ENCODE data around the gene KIAA1614.

Gene KIAA1614

DNA sequence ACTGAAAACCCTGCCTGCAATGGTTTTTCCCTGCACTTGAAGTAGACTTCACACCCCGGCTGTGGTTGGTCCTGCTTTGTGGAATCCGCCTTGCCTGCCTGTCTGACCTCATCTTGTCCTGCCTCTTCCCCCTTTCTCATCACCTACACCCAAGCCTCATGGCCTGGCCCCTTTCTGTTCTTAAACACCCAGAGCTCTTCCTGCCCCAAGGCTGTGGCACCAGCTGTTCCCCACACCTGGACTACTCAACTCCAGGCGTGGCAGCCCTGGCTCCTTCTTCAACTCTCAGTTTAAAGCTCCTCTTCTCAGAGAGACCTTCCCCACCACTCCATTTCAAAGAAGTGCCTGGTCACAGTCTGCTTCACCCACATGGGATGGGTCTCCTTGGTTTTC, 27.0 kb downstream of the KIAA1614 start:
- TF ChIP-seq, protein P1, sequence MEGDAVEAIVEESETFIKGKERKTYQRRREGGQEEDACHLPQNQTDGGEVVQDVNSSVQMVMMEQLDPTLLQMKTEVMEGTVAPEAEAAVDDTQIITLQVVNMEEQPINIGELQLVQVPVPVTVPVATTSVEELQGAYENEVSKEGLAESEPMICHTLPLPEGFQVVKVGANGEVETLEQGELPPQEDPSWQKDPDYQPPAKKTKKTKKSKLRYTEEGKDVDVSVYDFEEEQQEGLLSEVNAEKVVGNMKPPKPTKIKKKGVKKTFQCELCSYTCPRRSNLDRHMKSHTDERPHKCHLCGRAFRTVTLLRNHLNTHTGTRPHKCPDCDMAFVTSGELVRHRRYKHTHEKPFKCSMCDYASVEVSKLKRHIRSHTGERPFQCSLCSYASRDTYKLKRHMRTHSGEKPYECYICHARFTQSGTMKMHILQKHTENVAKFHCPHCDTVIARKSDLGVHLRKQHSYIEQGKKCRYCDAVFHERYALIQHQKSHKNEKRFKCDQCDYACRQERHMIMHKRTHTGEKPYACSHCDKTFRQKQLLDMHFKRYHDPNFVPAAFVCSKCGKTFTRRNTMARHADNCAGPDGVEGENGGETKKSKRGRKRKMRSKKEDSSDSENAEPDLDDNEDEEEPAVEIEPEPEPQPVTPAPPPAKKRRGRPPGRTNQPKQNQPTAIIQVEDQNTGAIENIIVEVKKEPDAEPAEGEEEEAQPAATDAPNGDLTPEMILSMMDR (IDR thresholded peaks at IDR 0.05; ENCODE audit: low read depth, low read length), result no peak
- no peak for DNase-seq (ENCODE audit: low read depth in 2 of 2)

DNA sequence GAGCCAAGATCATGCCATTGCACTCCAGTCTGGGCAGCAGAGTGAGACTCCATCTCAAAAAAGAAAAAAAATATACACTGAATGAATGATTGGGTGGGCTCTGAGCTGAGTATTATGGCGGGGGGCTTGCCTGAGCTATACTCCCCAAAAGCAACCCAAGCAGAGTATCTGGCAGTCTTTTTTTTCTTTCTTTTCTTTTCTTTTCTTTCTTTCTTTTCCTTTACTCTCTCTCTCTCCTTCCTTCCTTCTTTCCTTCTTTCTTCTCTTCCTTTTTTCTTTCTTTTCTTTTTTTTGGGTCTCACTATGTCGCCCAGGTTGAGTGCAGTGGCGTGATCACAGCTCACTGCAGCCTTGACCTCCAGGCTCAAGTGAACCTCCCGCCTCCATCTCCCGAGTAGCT, 27.7 kb downstream of the KIAA1614 start:
- H3K4me3 ChIP-seq (replicated peaks in 1 of 2; ENCODE audit: low read depth in 2 of 2, low read length in 2 of 2), result no peak overlapping the region
- TF ChIP-seq, protein P1 (IDR thresholded peaks at IDR 0.05; ENCODE audit: low read depth, low read length), result no peak
- no peak for DNase-seq (ENCODE audit: low read depth in 2 of 2)

More for the DNA sequence above, 27.0 kb downstream of the KIAA1614 start:
- H3K4me3 ChIP-seq (replicated peaks in 1 of 2; ENCODE audit: low read depth in 2 of 2, low read length in 2 of 2), result no peak overlapping the region

DNA sequence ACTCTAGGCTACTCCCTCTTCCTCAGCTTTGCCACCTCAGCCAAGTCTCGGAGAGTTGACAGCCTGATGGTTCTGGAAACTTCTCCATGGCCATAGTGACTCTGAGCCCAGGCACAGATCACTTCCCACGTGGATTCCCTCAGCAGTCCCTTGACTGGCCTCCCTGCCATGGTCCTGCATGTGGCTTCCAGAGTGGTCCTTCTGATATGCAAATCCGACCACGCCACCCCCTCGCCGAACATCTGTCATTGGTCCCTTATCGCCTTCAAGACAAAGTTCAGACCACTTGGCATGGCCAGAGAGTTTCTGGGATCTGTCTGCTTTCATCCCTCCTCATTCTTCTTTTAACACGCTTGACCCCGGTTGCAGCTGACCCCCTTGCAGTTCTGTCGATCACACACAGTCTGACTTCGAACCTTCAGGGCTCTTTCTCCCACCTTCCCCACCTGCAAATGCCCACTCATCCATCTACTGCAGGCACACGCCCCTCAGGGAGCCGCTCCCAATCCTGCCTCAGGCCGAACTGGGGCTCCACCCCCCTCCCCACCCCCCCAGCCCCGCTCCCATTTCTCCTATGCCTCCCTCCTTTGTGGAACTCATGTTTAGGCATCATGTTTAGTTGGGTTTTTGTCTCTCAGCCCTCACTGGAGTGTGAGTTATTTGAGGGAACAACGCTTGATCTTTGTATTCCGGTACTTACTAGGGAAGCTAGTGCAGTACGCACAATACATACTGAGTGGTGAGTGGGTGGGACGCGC, 29.0 kb downstream of the KIAA1614 start:
- TF ChIP-seq, protein P1 (IDR thresholded peaks at IDR 0.05; ENCODE audit: low read depth, low read length), result no peak
- H3K4me3 ChIP-seq (replicated peaks in 1 of 2; ENCODE audit: low read depth in 2 of 2, low read length in 2 of 2), result no peak overlapping the region
- no peak for DNase-seq (ENCODE audit: low read depth in 2 of 2)

DNA sequence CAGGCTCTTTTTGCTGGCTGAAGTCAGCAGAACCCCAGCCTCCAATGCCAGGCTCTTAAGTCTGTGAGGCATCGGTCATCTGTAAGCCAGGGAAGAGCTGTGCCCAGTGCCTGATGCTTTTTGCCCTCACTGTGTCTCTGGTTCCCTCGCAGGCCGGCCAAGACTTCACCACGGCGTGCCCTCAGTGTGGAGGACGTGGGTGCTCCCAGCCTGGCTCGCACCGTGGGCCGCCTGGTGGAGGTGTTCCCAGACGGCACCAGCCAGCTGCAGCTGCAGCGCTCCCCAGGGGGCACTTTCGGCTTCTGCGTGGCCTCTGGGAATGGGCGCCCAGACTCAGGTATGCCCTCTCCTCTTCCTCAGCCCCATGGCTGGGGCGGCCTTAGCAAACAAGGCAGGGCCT, 32.5 kb downstream of the KIAA1614 start:
- no peak for DNase-seq (ENCODE audit: low read depth in 2 of 2)
- no peak overlapping the region for H3K4me3 ChIP-seq (replicated peaks in 1 of 2; ENCODE audit: low read depth in 2 of 2, low read length in 2 of 2)
- TF ChIP-seq, protein P1 (IDR thresholded peaks at IDR 0.05; ENCODE audit: low read depth, low read length), result no peak

DNA sequence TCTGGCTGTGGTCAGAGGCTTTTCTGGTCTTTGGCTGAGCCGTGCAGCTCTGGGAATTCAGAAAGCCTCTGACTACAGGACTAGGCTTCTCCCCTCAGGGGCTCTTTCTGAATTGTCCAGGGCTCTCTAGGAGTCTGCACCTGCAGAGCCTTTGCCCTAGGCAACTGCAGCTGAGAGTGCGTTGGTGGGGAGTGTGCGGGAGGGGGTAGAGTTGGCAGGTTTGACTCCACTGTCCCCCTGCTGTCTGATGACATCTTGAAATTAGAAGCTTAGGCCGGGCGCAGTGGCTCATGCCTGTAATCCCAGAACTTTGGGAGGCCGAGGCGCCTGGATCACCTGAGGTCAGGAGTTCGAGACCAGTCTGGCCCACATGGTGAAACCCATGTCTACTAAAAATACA, 32.9 kb downstream of the KIAA1614 start:
- no peak overlapping the region for H3K4me3 ChIP-seq (replicated peaks in 1 of 2; ENCODE audit: low read depth in 2 of 2, low read length in 2 of 2)
- TF ChIP-seq, protein P1 (IDR thresholded peaks at IDR 0.05; ENCODE audit: low read depth, low read length), result no peak
- DNase-seq (ENCODE audit: low read depth in 2 of 2), result no peak

DNA sequence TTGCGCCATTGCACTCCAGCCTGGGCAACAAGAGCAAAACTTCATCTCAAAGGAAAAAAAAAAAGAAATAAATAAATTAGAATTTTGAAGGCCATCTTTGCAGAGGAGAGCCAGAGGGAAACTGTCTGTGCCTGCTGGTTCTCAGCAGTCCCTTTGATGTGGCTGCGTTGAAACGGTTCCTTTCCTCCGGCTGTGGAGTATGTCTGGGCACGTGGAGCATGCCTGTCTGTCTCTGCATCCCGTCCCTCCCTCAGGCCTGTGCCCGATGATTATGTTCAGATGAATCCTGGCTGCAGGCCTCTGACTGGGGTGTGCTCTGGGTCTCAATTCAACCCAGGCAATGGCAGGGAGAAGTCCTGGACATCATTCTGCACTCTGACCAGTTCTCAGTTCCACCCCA, 33.4 kb downstream of the KIAA1614 start:
- TF ChIP-seq, protein P1 (IDR thresholded peaks at IDR 0.05; ENCODE audit: low read depth, low read length), result no peak
- H3K4me3 ChIP-seq (replicated peaks in 1 of 2; ENCODE audit: low read depth in 2 of 2, low read length in 2 of 2), result no peak overlapping the region
- no peak for DNase-seq (ENCODE audit: low read depth in 2 of 2)
